RWPE2 (cell line): Measurements from ENCODE around the gene TSGA10.

ENCODE experiments used
- ATAC-seq: fragments of 200-7000 bp; cut with Tn5 transposase; 3 replicates; pipeline ENCODE4 v1.9.1; 2021; ENCODE audit warnings: low read depth
- DNase-seq: peaks from one replicate; pipeline ENCODE4 v3.0.0-alpha.2; 2020; ENCODE audit warnings: low spot score
- H3K27ac ChIP-seq: fragments of 450-650 bp; 2 replicates; pipeline ENCODE4 v1.5.1; 2017; ENCODE audit warnings: mild to moderate bottlenecking; ENCODE audit not compliant: poor library complexity, severe bottlenecking
- H3K27me3 ChIP-seq: fragments of 250-450 bp; sonication (Bioruptor Pico); 2 replicates; pipeline ENCODE4 v1.5.1; 2021; ENCODE audit warnings: mild to moderate bottlenecking, moderate library complexity; ENCODE audit not compliant: insufficient read depth, poor library complexity, severe bottlenecking
- H3K36me3 ChIP-seq: fragments of 250-450 bp; sonication (Bioruptor Pico); 2 replicates; pipeline ENCODE4 v1.5.1; 2020; ENCODE audit warnings: low read depth, mild to moderate bottlenecking, moderate library complexity
- H3K4me1 ChIP-seq: fragments of 250-450 bp; sonication (Bioruptor Pico); 2 replicates; pipeline ENCODE4 v1.5.1; 2021; ENCODE audit warnings: mild to moderate bottlenecking, moderate library complexity; ENCODE audit not compliant: insufficient read depth, poor library complexity, severe bottlenecking
- H3K4me3 ChIP-seq: fragments of 250-450 bp; sonication (Bioruptor Pico); 2 replicates; pipeline ENCODE4 v1.5.1; 2021; ENCODE audit warnings: mild to moderate bottlenecking, moderate library complexity; ENCODE audit not compliant: severe bottlenecking
- H3K9me3 ChIP-seq: fragments of 250-450 bp; sonication (Bioruptor Pico); 2 replicates; pipeline ENCODE4 v1.5.1; 2021; ENCODE audit warnings: mild to moderate bottlenecking, moderate library complexity; ENCODE audit not compliant: severe bottlenecking
- TF ChIP-seq, protein P1 (sequence below): fragments of 450-650 bp; IDR thresholded peaks from one replicate; pipeline ENCODE4 v1.5.1; 2017; ENCODE audit warnings: mild to moderate bottlenecking, moderate library complexity; ENCODE audit not compliant: poor library complexity, severe bottlenecking

Gene TSGA10

DNA sequence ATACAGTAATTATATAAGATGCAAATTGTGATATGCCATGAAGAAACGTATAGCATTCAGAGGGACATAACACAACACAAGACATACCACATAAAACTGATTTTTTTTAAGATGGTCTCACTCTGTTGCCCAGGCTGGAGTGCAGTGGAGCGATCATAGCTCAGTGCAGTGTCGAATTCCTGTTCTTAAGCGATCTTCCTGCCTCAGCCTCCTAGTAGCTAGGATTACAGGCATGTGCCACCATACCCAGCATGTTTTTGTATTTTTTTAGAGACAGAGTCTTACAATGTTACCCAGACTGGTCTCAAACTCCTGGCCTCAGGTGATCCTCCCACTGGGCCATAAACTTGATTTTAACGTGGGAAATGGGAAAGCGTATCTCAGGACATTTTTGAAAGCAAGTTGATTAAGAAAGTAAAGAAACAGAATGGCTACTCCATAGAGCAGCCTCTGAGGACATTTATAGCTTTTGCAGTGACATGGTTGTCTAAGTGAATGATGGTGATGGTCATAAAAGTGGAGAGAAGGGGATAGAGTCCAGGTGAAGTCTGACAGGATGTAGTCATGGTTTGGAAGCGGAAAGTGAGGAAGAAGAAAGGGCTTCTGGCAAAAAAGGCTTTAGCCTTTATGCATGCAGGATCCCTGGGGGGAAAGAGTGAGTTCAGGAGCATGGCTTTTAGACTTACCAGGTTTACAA lies 2.4 kb downstream of the TSGA10 start:
- Histone ChIP-seq H3K27ac (no peak overlapping the region), H3K27me3 (no peaks in the 10 kb centered on the region), H3K9me3 (no peaks in the 10 kb centered on the region), H3K4me1 (no peaks in the 10 kb centered on the region), H3K36me3 (peaks cover 6% of the 10 kb centered on the region), H3K4me3 (no peak overlapping the region)
- DNase-seq (no peak), ATAC-seq (no peak)
- TF ChIP-seq, protein P1, sequence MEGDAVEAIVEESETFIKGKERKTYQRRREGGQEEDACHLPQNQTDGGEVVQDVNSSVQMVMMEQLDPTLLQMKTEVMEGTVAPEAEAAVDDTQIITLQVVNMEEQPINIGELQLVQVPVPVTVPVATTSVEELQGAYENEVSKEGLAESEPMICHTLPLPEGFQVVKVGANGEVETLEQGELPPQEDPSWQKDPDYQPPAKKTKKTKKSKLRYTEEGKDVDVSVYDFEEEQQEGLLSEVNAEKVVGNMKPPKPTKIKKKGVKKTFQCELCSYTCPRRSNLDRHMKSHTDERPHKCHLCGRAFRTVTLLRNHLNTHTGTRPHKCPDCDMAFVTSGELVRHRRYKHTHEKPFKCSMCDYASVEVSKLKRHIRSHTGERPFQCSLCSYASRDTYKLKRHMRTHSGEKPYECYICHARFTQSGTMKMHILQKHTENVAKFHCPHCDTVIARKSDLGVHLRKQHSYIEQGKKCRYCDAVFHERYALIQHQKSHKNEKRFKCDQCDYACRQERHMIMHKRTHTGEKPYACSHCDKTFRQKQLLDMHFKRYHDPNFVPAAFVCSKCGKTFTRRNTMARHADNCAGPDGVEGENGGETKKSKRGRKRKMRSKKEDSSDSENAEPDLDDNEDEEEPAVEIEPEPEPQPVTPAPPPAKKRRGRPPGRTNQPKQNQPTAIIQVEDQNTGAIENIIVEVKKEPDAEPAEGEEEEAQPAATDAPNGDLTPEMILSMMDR = no peak

DNA sequence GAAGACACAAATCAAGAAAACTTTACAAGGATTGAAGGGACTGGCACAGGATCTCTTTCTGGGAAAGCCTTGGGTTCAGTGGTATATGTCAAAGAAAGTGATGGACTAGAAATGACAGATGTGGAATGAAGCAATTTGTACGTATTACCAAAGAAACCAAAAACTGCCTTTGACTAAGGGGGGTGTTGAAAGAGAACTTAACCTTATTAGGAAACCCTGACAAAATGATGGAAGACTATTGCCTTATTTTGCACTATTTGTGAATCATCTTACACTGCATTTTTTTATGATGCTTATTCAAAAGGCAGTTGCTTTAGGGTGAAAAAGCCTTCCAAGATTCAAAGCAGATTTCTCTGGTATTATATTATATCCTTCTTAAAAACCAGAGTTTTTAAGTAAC lies 4.0 kb downstream of the TSGA10 start:
- TF ChIP-seq, protein P1 = no peak
- H3K27me3 ChIP-seq = no peaks in the 10 kb centered on the region
- H3K4me1 ChIP-seq = no peaks in the 10 kb centered on the region
- ATAC-seq (no peak), DNase-seq (no peak)
- no peaks in the 10 kb centered on the region for H3K9me3 ChIP-seq
- H3K36me3 ChIP-seq = no peaks in the 10 kb centered on the region; the same call in 1 of the 2 replicates
- H3K27ac ChIP-seq = no peak overlapping the region
- no peak overlapping the region for H3K4me3 ChIP-seq

DNA sequence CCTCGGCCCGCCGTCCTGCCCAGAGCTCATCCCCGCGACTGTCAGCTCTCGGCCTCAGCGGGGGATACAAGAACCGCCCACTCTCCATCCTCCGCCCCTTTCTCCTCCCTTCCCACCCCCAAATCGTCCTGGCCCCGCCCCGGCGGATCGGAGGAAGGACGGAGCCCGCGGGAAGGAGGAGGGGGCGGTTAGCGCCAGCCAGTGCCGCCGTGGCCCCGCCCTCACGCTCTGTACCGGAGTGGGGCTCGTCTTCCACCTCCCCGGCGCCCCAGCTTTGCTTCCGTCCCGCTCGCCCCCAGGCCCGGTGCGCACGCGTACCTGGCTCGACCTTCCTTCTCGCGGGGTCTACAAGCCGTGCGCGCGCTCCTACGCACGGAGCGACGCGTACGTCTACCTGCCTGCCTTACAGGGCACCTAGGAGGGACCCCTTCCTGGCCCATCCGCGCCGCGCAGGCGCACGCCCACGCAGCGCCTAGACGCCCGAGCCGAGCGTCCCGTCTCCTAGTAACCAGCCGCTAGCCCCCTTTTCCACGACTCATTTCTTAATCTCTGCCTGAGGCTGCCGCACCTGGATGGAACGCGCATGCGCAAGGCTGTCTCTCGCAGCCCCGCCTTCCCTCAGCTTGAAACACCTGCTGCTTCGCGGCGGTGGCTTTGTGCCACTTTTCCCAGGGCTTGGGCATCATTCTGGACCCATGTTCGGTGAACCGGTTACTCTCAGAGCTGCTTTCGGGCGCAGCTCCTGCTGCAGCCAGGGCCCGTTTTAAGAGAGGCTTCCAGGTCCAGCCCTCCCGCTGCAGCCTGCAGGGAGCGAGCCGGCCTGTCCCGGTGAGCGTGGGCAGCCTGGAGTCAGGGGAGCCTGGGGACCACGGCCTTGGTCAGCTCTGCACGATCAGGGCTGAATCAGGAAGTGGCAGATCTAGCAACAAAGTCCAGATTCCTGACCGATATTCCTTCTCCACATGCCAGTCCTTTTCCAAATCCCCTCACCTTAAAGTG lies 13.3 kb downstream of the TSGA10 start, which contains the start of gene C2orf15:
Gene C2orf15 (plus strand): TSS at position 598 of the 999 bp plus-strand sequence. CDS start 8,852 bp downstream, outside the sequence.
- Histone ChIP-seq H3K4me1 (peaks cover 3% of the 10 kb centered on the region), H3K4me3 (peak within 1 kb of the TSS; percentile 80), H3K9me3 (no peaks in the 10 kb centered on the region), H3K27ac (peak within 1 kb of the TSS; percentile 52), H3K27me3 (no peaks in the 10 kb centered on the region), H3K36me3 (no peaks in the 10 kb centered on the region)
- peak; percentile 98 for DNase-seq
- ATAC-seq = peak; percentile 91
- TF ChIP-seq, protein P1 = no peak

DNA sequence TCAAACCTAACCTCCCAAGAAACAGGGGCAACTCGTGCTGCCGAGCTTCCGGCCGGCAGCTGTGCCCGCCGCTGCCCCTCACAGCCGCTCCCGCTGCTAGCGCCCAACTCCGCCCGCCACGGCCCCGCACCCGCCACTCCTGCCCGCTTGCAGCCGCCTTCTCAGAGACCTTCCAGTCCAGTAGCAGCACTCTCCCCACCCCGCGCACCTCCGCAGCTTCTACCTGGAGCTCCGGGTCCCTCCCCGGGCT lies 14.0 kb downstream of the TSGA10 start:
- Histone ChIP-seq H3K27me3 (no peaks in the 10 kb centered on the region), H3K36me3 (no peaks in the 10 kb centered on the region), H3K27ac (peak overlapping the region; percentile 52), H3K9me3 (no peaks in the 10 kb centered on the region), H3K4me1 (peaks cover 3% of the 10 kb centered on the region), H3K4me3 (peak overlapping the region; percentile 80)
- TF ChIP-seq, protein P1 = no peak
- peak; percentile 45 for ATAC-seq
- DNase-seq = no peak
